ENCODE data around the gene ATXN7L2.
A peak's percentile ranks its signal among the peaks of the same experiment; 100 is the strongest.

ATXN7L2 gene

DNA sequence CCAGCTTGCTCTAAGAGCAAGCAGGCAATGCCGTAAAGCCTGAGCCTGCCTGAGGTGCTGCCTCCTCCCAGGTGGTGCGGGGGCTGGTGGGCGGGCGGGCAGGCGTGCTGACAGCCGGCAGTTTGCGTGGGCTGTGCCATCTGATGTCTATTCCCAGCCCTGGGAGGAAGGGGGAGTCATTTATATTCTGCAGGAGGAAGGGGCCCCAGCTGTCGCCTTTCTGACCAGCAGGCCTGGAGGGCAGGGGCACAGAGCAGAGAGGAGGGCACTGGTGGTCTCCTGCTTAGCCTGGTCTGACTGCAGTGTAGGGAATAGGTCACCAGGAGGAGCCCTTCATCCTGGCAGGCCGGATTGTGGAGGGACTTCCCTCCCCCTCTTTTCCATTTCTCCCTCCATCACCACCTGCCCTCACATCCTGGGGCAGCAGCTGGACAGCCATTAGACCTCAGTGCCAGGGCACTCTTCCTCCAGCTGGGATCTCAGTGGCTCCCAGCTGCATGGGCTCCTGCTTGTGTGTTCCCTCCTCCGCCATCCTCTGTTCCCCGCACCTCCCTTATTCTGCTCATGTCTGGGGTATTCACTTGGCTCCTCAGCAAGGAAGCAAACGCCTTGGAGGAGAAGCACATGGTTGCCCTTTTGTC, 14.6 kb downstream of the ATXN7L2 start:
- peak; percentile 18 for DNase-seq (ENCODE audit: low spot score)

GRCh38 chr1:109499081-109499480, 15.4 kb downstream of the ATXN7L2 start:
- DNase-seq (ENCODE audit: low spot score) = no peak

DNA sequence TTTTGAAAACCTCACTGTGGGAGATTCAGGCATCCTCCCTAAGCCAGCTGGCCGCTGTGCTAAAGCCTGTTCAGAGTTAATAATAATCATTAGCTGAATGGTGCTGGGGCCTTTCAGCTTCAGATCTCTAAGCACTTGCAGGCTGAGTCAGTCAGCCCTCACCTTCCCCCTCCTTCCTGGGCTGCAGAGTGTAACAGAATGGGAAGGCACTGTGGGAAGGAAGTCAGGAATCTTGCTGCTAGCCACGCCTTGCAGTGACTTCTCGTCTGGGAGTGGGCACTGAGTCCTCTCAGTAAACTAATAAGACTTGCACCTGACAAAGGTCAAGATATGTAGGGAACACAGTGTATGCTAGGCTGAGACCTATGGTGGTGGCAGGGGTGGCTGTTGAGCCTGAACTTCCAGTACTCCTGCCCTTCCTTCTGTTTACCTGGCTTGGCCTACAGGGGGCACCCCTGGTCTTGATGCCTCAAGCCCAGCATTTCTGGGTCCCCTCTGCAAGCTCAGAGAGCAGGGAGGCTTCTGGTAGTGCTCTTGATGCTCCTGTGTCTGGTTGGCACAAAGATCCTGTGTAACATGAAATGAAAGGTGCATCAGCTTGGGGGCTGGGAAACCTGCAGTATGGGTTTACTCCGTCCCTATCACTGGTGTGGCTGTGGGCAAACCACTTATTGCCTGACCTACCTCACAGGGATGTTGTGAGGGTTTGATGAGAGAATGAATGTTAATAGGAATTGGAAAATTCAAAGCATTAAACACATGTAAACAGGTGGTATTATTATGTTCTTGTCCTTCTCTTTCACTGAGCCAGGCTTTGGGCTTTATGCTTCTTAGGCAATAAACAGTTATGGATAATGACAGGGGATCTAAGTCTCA, 16.2 kb downstream of the ATXN7L2 start:
- DNase-seq (ENCODE audit: low spot score) = peak; percentile 32

DNA sequence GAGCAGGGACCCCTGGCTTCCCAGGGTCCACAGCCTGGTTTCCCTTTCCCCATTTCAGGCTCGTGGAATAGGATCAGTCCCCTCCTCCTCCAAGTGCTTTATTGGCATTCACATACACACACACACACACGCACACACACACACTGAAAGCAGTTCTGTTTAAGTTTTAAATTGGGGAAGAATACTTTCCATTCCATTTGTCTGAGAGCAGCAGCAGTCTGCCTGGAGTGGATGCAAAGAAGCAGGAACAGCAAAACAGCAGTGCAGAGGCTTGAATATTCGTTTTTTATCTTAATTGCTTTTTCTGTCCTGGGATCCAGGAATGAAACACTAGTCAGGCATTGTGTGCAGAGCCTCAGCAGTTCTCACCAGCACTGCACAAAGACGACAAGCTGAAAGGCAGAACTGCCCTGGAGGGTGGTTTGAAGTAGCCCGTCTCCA, 17.3 kb downstream of the ATXN7L2 start:
- DNase-seq (ENCODE audit: low spot score) = no peak

- DNase-seq (ENCODE audit: low spot score) = no peak
Measured at GRCh38 chr1:109501644-109502363, 18.1 kb downstream of the ATXN7L2 start.

DNA sequence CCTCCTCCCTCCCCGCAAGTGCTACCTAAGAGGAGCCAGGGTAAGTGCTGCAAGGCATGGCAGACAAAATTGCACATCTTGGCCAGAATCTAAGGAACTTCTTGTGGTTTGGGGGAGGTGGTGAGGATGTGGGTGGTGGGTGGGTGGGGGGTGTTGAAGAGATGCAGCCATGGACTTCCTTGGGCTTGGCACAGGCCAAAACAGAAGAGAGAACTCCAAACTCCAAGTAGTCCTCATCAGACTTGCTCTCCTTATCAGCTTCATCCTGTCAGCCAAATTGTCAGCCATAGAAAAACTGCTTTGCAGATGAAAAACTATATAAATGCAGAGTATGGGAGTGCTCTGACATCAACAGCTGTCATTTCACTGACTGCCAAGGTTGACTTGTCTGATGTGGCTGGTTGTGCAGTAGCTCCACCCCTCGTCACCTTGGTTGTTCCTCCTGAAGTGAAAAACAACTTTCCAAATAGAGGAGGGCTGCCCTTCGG, 18.7 kb downstream of the ATXN7L2 start:
- DNase-seq (ENCODE audit: low spot score) = no peak

GRCh38 chr1:109503935-109504334, 20.2 kb downstream of the ATXN7L2 start:
- DNase-seq (ENCODE audit: low spot score) = no peak

GRCh38 chr1:109504974-109505373, 21.3 kb downstream of the ATXN7L2 start:
- DNase-seq (ENCODE audit: low spot score) = no peak

DNA sequence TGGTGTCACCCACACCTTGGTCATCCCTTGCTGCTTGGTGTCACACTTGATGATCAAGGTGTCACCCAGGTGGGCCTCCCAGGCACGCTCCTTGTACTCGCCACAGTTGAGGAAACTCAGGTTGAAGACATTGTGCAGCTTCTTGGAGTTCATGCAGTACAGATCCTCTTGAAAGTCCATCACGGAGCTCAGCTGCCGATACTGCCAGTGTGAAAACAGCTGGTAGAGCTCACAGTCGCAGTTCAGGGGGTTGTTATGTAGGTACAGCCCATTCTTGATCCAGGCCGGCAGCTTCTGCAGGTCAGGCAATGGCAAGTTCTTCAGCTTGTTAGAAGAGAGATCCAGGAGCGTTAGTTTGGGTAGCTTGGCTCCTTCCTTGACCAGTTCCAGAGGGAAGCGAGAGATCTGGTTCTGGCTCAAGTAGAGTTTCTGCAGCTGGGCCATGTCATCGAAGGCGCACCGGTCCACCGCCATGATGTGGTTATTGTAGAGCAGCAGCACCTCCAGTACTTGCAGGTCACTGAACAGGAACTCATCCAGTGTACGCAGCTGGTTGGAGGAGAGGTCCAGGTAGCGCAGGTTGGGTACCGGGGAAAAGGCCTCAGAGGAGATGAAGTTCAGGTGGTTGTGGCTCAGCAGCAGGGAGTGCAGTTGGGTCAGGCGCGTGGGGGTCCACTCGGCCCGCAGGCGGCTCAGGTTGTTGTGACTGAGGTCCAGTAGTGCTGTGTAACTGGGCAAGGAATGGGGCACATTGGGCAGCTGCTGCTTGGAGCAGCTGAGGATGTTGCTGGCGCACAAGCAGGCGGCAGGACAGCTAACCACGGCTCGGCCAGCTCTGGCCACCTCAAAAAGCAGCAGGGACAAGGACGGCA, 24.5 kb downstream of the ATXN7L2 start:
- no peak for DNase-seq (ENCODE audit: low spot score)

GRCh38 chr1:109508873-109509175, 25.1 kb downstream of the ATXN7L2 start:
- DNase-seq (ENCODE audit: low spot score) = no peak

DNA sequence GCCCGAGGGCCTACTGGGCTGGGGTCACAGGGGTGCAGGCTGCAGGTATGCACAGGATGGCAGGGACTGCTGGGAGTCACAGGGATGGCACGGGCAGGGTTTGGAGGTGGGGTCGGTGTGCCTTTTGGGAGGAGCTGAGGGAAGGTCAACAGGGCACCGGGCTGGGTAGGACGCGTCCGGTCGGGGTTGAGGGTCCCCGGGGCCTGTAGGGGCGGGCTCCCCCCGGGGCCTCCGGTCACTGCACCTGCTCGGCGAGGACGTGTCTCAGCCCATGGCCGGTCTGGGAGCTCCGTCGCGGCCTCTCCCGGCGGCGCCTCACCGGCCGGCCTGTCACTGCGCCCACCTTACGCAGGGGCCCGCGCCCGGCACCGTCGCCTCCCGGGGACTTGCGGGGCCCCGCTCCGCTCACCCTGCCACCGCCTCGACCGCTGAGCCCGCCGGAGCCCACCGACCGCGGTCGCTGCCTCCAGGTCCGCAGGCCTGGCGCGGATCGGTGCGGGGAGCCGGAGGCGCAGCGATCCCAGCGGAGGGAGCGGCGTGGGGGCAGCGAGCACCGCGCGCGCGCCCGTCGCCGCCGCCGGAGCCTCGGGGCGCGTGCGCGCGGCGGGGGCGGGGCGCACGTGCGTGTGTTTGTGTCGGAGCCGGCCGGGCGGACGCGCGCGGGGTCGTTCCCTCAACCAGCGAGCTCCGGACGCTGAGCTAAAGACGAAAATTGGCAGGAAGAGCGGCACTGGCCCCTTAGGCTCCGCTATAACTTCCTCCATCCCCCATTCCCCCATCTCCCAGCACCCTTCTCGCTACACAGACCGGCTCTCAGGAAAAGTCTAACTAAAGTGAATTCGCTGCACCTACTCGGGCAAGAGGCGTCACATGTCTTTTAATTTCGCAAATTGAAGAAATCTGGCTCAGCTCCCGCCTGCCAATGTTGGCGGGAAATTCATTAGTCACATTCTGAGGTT, 25.8 kb downstream of the ATXN7L2 start, which contains the start of gene AMIGO1:
TSS of gene AMIGO1 (minus strand) at position 552 of the 959 bp plus-strand sequence. CDS start 815 bp downstream, outside the sequence.
- no peak for DNase-seq (ENCODE audit: low spot score)

- no peak for DNase-seq (ENCODE audit: low spot score)
Measured at GRCh38 chr1:109513110-109513710, 29.5 kb downstream of the ATXN7L2 start.

GRCh38 chr1:109514846-109515245, 31.1 kb downstream of the ATXN7L2 start:
- no peak for DNase-seq (ENCODE audit: low spot score)

- DNase-seq (ENCODE audit: low spot score) = no peak
Measured at GRCh38 chr1:109516872-109517271, 33.2 kb downstream of the ATXN7L2 start.

DNA sequence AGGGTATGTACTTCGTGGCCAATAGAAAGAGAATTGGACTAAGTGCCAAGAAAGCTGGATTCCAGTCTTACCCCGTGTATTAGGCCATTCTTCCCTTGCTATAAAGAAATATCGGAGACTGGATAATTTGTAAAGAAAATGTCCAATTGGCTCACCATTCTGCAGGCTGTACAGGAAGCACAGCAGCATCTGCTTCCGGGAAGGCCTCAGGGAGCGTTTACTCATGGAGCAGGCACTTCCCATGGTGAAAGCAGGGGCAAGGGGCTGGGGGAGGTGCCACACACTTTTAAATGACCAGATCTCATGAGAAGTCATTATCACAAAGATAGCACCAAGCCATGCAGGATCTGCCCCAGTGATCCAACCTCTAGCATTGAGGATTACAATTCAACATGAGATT, 33.6 kb downstream of the ATXN7L2 start:
- DNase-seq (ENCODE audit: low spot score) = no peak

GRCh38 chr1:109521002-109521951, 37.6 kb downstream of the ATXN7L2 start:
- no peak for DNase-seq (ENCODE audit: low spot score)

- DNase-seq (ENCODE audit: low spot score) = no peak
Measured at GRCh38 chr1:109522026-109522425, 38.3 kb downstream of the ATXN7L2 start.

DNA sequence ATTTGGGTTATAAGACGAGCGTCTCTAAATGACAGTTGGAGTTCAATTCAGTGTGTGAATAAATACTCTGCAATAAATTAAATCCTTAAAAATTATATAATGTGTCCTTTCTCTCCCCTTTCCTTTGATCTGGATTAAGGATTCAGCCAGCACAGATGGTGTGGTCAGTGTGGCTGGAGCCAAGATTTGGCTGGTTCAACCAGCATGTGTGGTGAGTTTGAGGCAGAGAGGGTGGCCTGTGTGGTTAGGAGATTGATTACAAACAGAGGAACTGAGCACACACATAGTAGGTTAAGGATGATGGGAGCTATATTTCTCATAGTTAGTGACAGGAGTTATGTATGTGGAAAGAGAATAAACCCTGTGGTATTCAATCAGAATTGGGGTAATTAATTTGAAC, 40.0 kb downstream of the ATXN7L2 start:
- no peak for DNase-seq (ENCODE audit: low spot score)
